Thoracic aorta (tissue), 2 donors: ENCODE data around the gene F2RL1. TPM values are rescaled to one million over a fixed set of nuclear protein-coding genes. Genes with fewer than 3 reads are reported as not detected.
"Not testable (repeated sequence)": the region's sequence is repeated elsewhere in the genome, so short reads cannot be mapped to it uniquely, and the experiment has no call there.

ENCODE experiments used
- ATAC-seq: fragments of 150-250 bp; one replicate; pipeline ENCODE4 v1.8.0; 2017; ENCODE audit warnings: low read depth; ENCODE audit not compliant: insufficient number of reproducible peaks, low FRiP score
- DNase-seq: peaks from one replicate; pipeline ENCODE4 v3.0.0-alpha.2; 2020; ENCODE audit warnings: low spot score
- H3K27ac ChIP-seq, 2 donors: fragments of 200-600 bp; sonication (generic); 1 replicate in 1 of 2; 2 replicates in 1 of 2; pipeline ENCODE4 v1.5.1; 2016; ENCODE audit warnings: mild to moderate bottlenecking in 2 of 2, moderate library complexity in 2 of 2
- H3K27me3 ChIP-seq: fragments of 200-600 bp; sonication (generic); replicated peaks from 2 replicates; pipeline ENCODE4 v1.6.0; 2016; ENCODE audit warnings: mild to moderate bottlenecking; ENCODE audit not compliant: insufficient read depth
- H3K36me3 ChIP-seq: fragments of 200-600 bp; sonication (generic); one replicate; pipeline ENCODE4 v1.5.1; 2016
- H3K4me1 ChIP-seq, 2 donors: fragments of 200-600 bp; sonication (generic); 1 replicate in 1 of 2; 2 replicates in 1 of 2; pipeline versions ENCODE4 v1.5.1 to v1.6.0; 2016; ENCODE audit warnings: low read depth in 2 of 2, mild to moderate bottlenecking in 1 of 2; ENCODE audit not compliant: control insufficient read depth in 1 of 2
- H3K4me3 ChIP-seq: fragments of 200-600 bp; sonication (generic); 2 replicates; pipeline ENCODE4 v1.5.1; 2016; ENCODE audit warnings: mild to moderate bottlenecking
- H3K9me3 ChIP-seq: fragments of 200-600 bp; sonication (generic); 2 replicates; pipeline ENCODE4 v1.5.1; 2016
- total RNA-seq, 2 donors: library from RNA; depleted of rRNA; stranded (reverse); fragments of >200 nt; gene quantifications; one replicate each; pipeline versions ENCODE4 v1.1.0 to v1.2.3, GENCODE V29; 2016
- TF ChIP-seq, protein P1 (sequence below): fragments of 200-600 bp; sonication (generic); IDR thresholded peaks from one replicate; pipeline ENCODE4 v1.5.1; 2019; ENCODE audit warnings: antibody characterized with exemption

F2RL1 gene
- total RNA-seq, 2 donors from 2014 or later = 8.3 to 9.1 TPM

- H3K4me3 ChIP-seq = no peak overlapping the region
- no peak overlapping the region for H3K27ac ChIP-seq
- H3K9me3 ChIP-seq = no peaks in the 10 kb centered on the region
- H3K27me3 ChIP-seq = no peaks in the 10 kb centered on the region
- DNase-seq = no peak
- peaks cover 0 to 5% of the 10 kb centered on the region in 2 donors for H3K4me1 ChIP-seq
- TF ChIP-seq, protein P1, sequence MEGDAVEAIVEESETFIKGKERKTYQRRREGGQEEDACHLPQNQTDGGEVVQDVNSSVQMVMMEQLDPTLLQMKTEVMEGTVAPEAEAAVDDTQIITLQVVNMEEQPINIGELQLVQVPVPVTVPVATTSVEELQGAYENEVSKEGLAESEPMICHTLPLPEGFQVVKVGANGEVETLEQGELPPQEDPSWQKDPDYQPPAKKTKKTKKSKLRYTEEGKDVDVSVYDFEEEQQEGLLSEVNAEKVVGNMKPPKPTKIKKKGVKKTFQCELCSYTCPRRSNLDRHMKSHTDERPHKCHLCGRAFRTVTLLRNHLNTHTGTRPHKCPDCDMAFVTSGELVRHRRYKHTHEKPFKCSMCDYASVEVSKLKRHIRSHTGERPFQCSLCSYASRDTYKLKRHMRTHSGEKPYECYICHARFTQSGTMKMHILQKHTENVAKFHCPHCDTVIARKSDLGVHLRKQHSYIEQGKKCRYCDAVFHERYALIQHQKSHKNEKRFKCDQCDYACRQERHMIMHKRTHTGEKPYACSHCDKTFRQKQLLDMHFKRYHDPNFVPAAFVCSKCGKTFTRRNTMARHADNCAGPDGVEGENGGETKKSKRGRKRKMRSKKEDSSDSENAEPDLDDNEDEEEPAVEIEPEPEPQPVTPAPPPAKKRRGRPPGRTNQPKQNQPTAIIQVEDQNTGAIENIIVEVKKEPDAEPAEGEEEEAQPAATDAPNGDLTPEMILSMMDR = no peak
- ATAC-seq = no peak
- H3K36me3 ChIP-seq = no peaks in the 10 kb centered on the region
These were observed 27.1 kb downstream of the F2RL1 start for GRCh38 chr5:76845890-76846289.

GRCh38 chr5:76849419-76850291 lies 30.8 kb downstream of the F2RL1 start, which contains the start of gene S100Z:
TSS of gene S100Z (plus strand) at chr5:76850014. CDS start at chr5:76875360, 25,346 bp downstream.
- H3K4me3 ChIP-seq = no peak within 1 kb of the TSS
- TF ChIP-seq, protein P1 = no peak
- peaks cover 0 to 8% of the 10 kb centered on the region in 2 donors for H3K4me1 ChIP-seq
- no peaks in the 10 kb centered on the region for H3K27me3 ChIP-seq
- ATAC-seq (no peak), DNase-seq (no peak)
- H3K27ac ChIP-seq = no peak within 1 kb of the TSS
- no peaks in the 10 kb centered on the region for H3K9me3 ChIP-seq
- H3K36me3 ChIP-seq = no peaks in the 10 kb centered on the region

GRCh38 chr5:76850543-76851145 lies 31.8 kb downstream of the F2RL1 start:
- Histone ChIP-seq H3K27ac (no peak overlapping the region), H3K9me3 (no peaks in the 10 kb centered on the region), H3K4me1 (peaks cover 0 to 13% of the 10 kb centered on the region in 2 donors), H3K36me3 (no peaks in the 10 kb centered on the region), H3K4me3 (no peak overlapping the region), H3K27me3 (no peaks in the 10 kb centered on the region)
- ATAC-seq (no peak), DNase-seq (no peak)
- TF ChIP-seq, protein P1 = no peak

- Histone ChIP-seq H3K36me3 (no peaks in the 10 kb centered on the region), H3K4me3 (no peak overlapping the region), H3K9me3 (no peaks in the 10 kb centered on the region), H3K27me3 (no peaks in the 10 kb centered on the region), H3K4me1 (peaks cover 0 to 13% of the 10 kb centered on the region in 2 donors), H3K27ac (no peak overlapping the region)
- ATAC-seq (no peak), DNase-seq (no peak)
- TF ChIP-seq, protein P1 = no peak
These were observed 33.0 kb downstream of the F2RL1 start for GRCh38 chr5:76851728-76852369.

GRCh38 chr5:76852772-76853171 lies 33.9 kb downstream of the F2RL1 start:
- no peaks in the 10 kb centered on the region for H3K36me3 ChIP-seq

GRCh38 chr5:76853741-76854140 lies 34.9 kb downstream of the F2RL1 start:
- not testable (repeated sequence) for H3K27ac ChIP-seq, H3K27me3 ChIP-seq, H3K36me3 ChIP-seq, H3K9me3 ChIP-seq, H3K4me3 ChIP-seq, ATAC-seq, DNase-seq
- H3K4me1 ChIP-seq = peaks cover 0 to 13% of the 10 kb centered on the region in 2 donors

More at GRCh38 chr5:76852772-76853171, 33.9 kb downstream of the F2RL1 start:
- DNase-seq (no peak), ATAC-seq (no peak)
- Histone ChIP-seq H3K9me3 (no peaks in the 10 kb centered on the region), H3K4me3 (no peak overlapping the region), H3K27me3 (no peaks in the 10 kb centered on the region), H3K27ac (no peak overlapping the region), H3K4me1 (peaks cover 0 to 13% of the 10 kb centered on the region in 2 donors)
- TF ChIP-seq, protein P1 = no peak
